Measurements from ENCODE around the gene MAML2.

GRCh38 chr11:96290031-96290430 is 53.0 kb downstream of the MAML2 start:
- TF ChIP-seq POLR2A (IDR thresholded peaks at IDR 0.05), result no peak
- no peak for TF ChIP-seq CTCF (IDR thresholded peaks at IDR 0.05)
- TF ChIP-seq EP300 (IDR thresholded peaks at IDR 0.05; ENCODE audit: low read depth), result no peak
